GM18499 (cell line): ENCODE data around the gene RBMY1B.
"Not testable (repeated sequence)": the region's sequence is repeated elsewhere in the genome, so short reads cannot be mapped to it uniquely, and the experiment has no call there.

Experiments used
- ATAC-seq: cut with Tn5 transposase; IDR thresholded peaks from one replicate; pipeline ENCODE4 v1.9.1; 2021; ENCODE audit warnings: moderate number of reproducible peaks; ENCODE audit not compliant: insufficient read depth, unreplicated experiment

Gene RBMY1B

DNA sequence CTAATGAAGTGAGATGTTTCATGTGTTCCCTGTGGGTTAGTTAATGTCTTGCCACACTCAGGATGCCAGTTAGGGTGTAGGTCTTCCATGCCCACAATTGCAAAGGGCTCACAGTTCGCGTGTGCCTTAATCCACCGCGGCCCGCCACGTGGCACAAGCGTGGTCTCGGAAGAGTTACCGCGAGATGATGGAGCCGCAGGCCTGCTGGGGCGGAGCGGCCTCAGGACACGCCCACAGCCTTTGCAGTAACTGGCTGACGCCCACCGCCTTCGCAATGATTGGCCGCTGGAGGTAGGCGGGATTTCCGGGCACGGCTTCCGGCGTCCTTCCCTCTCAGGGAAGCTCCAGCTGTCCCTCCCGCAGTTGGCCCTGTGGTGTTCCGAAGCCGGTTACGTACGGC lies at the start of gene RBMY1B:
Gene RBMY1B (plus strand): TSS at position 301 of the 400 bp plus-strand sequence. CDS start 2,013 bp downstream, outside the sequence.
- ATAC-seq, result not testable (repeated sequence)

DNA sequence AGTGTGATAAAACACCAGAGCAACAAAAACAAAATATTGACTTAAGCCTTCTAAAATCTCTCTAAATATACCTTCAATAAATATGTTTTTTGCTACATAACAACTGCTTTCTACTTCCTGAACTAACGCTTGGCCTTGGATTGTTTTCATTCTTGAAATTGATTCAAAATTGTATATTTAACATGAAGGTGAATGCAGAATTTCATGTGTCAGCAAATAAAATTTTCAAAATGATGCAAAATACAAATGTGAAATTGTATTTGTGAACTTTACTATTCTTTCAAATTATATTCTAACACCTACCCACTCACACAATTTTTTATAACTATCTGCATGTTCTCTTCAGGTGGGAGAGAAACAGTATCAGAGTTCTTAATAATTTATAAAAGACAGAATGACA lies 48.2 kb upstream of the RBMY1B start:
- not testable (repeated sequence) for ATAC-seq

DNA sequence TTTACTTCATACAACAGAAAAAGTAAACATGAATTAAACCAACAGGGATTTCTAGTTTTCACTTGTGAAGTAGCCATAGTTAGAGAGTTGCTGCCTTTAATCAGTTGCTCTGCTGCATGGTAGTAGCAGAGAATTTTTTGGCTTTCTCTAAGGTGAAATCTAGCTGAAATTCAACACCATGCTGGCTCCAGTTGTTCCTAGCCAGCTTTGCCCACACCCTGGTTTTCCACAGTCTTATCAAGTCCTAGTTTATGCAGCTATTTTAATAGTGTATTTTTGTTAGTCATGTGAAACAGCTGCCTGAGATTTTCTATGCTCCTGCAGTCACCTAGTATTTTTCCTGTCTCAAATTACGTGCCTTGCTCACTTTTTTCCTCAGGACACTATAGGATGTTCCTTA lies 28.2 kb upstream of the RBMY1B start:
- no peak for ATAC-seq

DNA sequence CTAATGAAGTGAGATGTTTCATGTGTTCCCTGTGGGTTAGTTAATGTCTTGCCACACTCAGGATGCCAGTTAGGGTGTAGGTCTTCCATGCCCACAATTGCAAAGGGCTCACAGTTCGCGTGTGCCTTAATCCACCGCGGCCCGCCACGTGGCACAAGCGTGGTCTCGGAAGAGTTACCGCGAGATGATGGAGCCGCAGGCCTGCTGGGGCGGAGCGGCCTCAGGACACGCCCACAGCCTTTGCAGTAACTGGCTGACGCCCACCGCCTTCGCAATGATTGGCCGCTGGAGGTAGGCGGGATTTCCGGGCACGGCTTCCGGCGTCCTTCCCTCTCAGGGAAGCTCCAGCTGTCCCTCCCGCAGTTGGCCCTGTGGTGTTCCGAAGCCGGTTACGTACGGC lies 23.4 kb downstream of the RBMY1B start, which contains the start of gene RBMY1A1:
Gene RBMY1A1 (plus strand): TSS at position 301 of the 400 bp plus-strand sequence. CDS start 2,013 bp downstream, outside the sequence.
- not testable (repeated sequence) for ATAC-seq

- ATAC-seq, result not testable (repeated sequence)
These were observed 48.3 kb downstream of the RBMY1B start for GRCh38 chrY:21559316-21559984.
